Erythroblast (primary cell): Measurements from ENCODE around the gene LDLR.
"Not testable (repeated sequence)": the region's sequence is repeated elsewhere in the genome, so short reads cannot be mapped to it uniquely, and the experiment has no call there.

ENCODE experiments used
- GATA1 ChIP-seq: IDR thresholded peaks from 2 replicates; pipeline ENCODE4 v1.6.1; 2011; ENCODE audit warnings: low read depth, mild to moderate bottlenecking, control low read depth, low read length, moderate library complexity
- POLR2A ChIP-seq: IDR thresholded peaks from 2 replicates; pipeline ENCODE4 v1.6.1; 2011; ENCODE audit warnings: mild to moderate bottlenecking, low read length

DNA sequence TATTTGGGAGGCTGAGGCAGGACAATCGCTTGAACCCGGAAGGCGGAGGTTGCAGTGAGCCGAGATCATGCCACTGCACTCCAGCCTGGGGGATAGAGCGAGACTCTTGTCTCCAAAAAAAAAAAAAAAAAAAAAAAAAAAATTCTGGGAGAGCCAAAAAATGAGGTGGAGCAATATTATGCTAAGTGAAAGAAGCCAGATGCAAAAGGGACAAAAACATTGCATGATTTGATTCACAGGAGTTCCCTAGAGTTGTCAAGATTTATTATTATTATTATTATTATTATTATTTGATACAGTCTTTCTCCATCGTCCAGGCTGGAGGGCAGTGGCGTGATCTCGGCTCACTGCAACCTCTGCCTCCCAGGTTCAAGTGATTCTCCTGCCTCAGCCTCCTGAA lies 91.7 kb downstream of the LDLR start:
- not testable (repeated sequence) for TF ChIP-seq POLR2A, GATA1
